Ovary (tissue), 3 donors: ENCODE measurements around the gene AUTS2.

Source experiments
- EP300 ChIP-seq: sonication (generic); formaldehyde crosslinking; IDR thresholded peaks from one replicate; pipeline ENCODE4 v1.6.1; 2017; ENCODE audit warnings: antibody characterized with exemption
- POLR2A ChIP-seq: fragments of 450-650 bp; IDR thresholded peaks from one replicate; pipeline ENCODE4 v1.6.1; 2017; ENCODE audit warnings: antibody characterized with exemption, mild to moderate bottlenecking, moderate library complexity
- TF ChIP-seq, protein P1 (sequence below), 3 donors: fragments of 450-650 bp in 2 of 3; fragments of 200-600 bp in 1 of 3; IDR thresholded peaks; one replicate each; pipeline versions ENCODE4 v1.5.1 to v1.8.0; 2016 to 2022; ENCODE audit warnings: antibody characterized with exemption in 3 of 3, mild to moderate bottlenecking in 1 of 3
- donor health status: DM: no; HTN: no; CAD: no.

DNA sequence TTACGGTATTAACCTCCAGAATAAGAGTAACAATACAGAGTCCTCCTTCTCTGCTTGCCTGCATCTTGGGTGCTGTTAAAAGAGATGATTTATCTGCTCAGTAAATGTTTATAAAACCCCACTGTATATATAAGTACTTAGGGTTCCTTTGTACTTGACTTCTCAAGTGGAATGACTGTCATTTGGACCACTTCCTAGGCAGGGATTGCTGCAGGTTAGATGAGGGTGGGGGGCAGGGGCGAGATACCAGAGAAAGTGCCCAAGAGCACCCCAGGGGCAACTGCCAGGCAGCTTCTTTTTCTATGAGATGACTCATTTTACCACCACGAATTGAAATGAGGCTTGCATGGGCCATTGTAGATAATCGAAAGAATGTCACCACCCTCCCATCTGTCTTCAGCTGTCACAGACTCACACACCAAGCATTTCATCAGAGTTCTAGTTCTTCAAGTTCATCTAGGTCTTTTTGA is 1111.8 kb downstream of the AUTS2 start:
- TF ChIP-seq, protein P1, sequence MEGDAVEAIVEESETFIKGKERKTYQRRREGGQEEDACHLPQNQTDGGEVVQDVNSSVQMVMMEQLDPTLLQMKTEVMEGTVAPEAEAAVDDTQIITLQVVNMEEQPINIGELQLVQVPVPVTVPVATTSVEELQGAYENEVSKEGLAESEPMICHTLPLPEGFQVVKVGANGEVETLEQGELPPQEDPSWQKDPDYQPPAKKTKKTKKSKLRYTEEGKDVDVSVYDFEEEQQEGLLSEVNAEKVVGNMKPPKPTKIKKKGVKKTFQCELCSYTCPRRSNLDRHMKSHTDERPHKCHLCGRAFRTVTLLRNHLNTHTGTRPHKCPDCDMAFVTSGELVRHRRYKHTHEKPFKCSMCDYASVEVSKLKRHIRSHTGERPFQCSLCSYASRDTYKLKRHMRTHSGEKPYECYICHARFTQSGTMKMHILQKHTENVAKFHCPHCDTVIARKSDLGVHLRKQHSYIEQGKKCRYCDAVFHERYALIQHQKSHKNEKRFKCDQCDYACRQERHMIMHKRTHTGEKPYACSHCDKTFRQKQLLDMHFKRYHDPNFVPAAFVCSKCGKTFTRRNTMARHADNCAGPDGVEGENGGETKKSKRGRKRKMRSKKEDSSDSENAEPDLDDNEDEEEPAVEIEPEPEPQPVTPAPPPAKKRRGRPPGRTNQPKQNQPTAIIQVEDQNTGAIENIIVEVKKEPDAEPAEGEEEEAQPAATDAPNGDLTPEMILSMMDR (IDR thresholded peaks at IDR 0.05): no peak
- TF ChIP-seq POLR2A (no peak), EP300 (no peak)
